Measurements from ENCODE around the gene CFAP77.

DNA sequence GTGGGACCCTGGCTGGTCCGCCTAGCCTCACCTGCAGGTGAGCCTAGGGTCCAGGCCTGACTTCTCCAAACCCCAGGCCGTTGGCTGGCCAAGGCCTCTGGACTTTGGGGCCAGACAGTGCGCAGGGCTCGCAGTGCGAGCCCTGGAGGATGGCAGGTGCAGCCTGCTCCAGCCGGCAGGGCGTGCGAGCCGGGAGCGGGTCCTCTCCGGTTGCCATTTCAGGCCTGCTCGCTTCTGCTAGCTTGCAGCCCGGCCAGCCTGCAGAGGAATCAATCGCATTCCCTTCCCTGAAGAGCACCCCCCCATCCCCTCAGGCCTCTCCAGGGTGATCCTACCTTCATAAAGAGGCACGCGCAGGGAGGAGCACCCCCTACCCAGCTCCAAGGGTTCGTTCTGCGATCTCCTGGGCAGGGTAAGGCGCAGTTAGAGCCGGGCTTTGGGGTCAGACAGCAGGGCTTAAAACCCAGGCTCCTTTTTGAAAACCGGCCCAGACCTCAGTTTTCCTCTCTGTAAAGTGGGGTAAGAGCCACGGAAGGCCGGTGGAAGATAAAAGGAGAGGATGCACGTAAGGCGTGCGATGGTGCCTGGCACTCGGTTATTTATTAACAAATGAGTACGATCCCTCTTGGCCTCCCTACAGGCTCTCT, 178.6 kb downstream of the CFAP77 start:
- TF ChIP-seq CTCF (IDR thresholded peaks at IDR 0.05) (no peak), POLR2A (IDR thresholded peaks at IDR 0.05) (no peak)

Data from prostate gland (tissue), 2 donors.